GM19397 (cell line): ENCODE data around the gene POU6F2.
A peak's percentile ranks its signal among the peaks of the same experiment; 100 is the strongest.

ENCODE experiments used
- ATAC-seq: cut with Tn5 transposase; IDR thresholded peaks from one replicate; pipeline ENCODE4 v1.9.1; 2021; ENCODE audit warnings: mild to moderate bottlenecking, moderate library complexity; ENCODE audit not compliant: unreplicated experiment

Gene POU6F2

DNA sequence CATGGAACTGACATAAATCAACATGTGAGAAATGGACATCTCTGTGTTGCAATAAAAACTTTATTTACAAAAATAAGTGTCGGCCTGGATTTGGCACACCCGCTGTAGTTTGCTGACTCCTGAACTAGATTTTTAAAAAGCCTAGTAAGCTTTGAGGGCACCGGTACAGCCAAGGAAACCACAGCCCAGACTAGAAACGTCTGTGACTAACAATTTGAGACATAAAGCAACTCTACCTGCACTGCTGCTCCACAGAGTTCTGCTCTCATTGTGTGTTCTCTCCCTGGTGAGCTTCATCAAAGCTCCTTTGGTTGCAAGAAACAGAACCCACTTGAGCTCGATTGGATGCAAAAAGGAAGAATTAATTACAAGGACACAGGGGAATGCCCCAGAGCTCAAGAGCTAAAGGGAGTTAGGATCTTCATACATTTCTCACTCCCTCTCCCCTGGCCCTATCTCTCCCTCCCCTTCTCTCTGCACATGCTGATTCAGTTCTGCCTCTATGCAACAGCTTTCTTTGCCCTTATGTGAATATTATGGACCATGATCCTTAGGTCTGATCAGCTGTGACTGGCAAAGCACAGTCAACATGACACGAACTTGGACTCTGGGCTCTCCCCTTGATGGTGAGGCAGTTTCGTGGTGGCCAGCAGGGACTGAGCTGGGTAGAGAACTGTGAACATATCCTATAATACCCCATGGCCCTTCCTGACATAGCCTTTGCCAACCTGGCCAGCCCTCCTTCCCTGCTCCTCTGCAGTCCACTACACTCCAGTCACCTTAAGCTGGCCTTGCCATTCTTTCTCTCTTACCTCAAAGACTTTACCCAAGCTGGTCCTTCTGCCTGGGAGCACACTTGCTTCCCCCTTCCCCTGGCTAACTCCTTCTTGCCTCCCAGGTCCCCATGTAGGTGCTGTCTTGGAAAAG, 511.0 kb downstream of the POU6F2 start:
- no peak for ATAC-seq

DNA sequence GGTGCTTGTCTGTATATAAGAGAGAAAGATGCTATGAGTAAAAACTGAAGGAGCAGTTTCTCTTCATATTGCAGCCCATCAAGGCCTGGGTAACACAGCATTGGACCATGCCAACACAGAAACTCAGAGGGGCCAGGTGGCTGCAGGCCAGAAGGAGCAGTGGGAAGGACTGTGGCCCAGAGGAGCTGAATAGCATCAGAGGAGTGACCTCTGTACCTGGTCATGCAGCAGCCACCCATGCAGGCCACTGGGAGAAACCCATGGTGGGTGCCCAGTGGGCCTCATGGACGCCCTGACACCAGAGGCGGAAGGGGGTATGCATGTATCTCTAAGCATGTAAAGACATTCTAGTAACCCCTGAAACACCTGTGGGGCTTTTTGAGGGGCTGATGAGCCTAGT, 512.6 kb downstream of the POU6F2 start:
- ATAC-seq: no peak

DNA sequence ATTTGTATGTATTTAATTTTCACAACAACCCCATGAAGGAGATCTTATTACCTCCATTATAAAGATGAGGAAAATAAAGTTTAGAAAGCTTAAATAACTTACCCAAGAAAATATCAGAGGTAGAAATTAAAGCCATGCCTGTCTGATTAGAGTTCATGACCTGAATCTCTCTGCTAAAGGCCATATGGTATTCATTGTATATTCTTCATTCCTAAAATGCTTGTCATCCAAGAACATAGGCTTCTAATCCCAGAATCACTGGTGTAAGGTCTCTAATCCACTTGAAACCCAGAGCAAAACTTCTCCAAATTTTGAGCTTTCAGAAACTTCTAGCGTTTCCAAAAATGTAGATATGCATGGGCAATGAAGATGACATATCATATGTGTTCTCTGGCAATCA, 516.2 kb downstream of the POU6F2 start:
- no peak for ATAC-seq

DNA sequence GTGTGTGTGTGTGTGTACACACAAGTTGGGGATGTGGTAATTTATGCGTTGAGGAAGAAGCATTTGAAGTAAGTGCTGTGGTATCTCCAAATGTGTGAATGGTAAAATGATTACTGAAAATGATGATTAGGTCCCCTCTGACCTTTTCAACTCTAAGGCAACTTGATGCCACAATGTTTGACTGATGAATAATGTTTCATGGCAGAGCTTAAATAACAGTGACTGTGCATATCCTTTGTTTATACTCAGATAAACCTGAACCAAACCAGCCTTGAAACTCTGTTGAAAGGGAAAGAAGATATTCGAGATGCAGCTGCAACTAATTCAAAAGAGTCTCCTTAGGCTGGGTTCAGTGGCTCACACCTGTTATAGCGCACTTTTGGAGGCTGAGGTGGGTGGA, 523.6 kb downstream of the POU6F2 start:
- ATAC-seq: no peak

DNA sequence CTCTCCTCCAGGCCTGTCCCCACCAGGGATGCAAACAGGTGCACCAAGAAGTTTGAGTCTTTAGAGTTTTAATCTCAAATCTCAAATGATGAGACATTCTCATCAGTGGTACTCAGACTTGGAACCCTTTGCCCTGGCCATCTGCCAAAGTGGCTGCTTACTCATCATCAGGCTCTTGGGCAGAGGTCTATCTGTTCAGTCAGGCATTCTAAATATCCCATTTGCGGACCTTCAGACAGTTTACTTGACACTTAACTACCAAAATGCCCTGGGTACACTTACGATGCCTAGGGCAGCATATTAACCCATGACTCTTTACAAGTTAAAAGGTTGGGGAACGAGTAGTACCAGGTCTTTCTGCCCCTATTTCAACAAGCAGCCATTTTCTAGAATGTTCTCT, 527.3 kb downstream of the POU6F2 start:
- ATAC-seq: no peak

DNA sequence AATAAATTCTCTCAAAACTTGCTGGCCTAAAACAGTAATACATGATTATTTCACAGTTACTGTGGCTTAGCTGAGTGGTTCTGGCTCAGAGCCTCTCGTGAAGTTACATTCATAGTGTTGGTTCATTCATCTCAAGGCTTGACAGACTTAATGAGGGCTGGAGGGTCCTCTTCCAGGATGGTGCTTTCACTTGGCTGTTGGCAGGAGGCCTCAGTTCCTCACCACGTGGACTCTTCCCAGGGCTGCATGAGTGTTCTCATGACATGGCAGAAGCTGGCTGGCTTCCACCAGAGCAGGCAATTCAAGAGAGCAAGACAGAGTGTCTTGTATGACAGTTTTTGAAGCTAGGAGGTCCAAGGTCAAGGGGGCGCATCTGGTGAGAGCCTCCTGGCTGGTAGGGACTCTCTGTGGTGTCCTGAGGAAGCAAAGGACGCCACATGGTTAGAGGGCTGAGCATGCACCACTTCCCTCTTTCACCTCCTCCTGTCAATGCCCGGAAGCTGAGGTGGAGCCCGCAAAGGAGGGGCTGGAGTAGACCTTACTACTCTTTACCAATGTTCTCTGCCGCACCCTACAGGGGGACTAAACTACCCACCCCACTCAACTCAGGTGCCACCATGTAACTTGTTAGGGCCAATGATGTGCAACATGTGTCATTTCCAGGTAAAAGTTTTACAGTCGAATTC, 530.3 kb downstream of the POU6F2 start:
- peak; percentile 73 for ATAC-seq

DNA sequence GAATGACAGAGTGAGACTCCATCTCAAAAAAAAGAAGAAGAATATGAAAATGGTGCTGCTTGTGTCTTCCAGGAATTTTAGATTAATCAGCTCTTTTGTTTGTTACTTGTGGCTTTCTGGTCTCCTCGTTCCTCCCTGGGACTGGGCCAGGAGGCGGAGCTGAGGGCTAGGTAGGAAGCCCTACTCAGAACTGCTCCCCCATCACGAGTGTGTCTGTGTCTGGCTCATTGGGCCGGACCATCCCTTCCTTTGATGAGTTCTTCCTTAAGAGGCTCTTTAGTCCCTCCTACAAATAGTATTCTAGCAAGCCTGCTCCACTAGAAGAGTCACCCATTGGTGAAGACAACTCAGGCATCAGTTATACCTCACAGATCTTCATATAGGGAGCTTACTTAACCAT, 531.7 kb downstream of the POU6F2 start:
- ATAC-seq: no peak

DNA sequence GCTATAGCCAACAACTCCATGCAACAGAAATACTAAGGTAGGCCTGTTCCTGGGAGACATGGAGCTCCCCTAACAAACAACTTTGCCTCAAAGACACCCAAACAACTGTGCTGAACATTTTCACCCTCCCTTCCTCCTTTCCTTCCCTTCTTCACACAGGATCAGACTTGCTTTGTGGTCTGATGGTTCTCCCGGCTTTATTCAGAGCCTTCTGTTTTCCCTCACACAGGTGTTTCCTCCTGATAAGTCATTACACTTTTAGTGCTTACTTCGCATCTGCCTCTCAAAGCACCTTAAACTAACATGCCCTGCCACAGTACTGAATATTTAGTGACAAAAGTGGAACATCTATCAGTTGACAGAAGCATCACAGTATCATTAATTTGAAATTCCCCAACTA, 532.2 kb downstream of the POU6F2 start:
- no peak for ATAC-seq

DNA sequence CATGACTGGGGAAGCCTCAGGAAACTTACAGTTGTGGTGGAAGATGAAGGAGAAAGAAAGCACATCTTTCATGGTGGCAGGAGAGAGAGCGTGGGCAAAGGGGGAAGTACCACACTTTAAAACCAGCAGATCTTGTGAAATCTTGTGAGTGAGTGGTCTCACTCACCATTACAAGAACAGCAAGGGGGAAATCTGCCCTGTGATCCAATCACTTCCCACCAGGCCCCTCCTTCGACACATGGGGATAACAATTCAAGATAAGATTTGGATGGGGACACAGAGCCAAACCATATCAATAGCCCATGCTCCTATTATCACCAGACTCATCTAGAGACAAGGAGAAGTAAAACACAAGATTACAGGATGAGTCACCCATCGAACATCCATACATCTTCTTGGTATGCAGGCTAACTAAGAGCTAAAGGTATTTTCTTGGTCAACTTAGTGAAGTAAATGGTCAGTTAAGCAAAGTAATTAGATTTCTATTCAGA, 533.2 kb downstream of the POU6F2 start:
- no peak for ATAC-seq

DNA sequence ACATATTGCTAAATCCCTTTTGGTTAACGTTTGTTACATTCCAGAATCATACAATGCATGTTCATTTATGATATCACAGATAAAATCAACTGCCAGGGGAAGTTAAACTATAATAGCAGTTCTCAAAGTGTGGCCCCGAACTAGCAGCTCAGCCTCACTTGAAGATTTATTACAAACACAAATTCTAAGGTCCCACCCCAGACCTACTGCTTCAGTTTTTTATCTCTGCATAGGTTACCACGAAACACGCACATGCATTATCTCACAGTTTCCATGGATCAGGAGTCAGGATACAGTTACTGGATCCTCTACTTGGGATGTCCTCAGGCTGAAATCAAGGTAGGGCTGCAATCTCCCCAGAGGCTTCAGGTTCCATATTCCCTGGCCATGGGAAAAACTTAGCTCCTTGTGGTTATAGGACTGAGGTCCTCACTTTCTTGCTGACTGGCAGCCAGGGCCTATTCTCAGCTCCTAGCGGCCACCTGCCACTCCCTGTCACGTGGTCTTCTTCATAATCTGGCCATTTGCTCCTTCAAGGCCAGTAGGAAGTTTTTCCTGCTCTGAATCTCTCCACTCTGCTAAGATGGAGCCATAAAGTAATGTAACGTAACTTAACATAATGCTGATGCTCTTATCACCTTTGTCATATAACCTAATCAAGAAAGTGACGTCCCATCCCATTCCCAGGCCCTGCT, 538.0 kb downstream of the POU6F2 start:
- no peak for ATAC-seq

DNA sequence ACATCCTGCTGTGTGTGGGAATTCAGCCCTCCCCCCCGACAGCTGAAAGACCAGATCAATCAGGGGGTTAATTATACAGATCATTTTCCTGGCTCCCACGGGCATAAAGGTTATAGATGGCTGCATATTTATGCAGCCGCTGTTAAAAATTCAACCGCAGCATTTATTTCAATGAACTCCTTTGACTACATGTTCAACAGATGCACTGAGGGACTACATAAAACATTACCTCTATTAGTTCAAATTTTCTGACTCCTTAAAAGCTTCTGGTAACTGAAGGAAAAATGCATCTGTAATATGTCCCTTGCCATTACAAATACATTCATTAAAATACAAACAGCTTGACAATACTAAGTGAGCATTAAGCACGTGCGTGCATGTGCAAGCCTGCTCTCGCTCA, 538.8 kb downstream of the POU6F2 start:
- no peak for ATAC-seq

DNA sequence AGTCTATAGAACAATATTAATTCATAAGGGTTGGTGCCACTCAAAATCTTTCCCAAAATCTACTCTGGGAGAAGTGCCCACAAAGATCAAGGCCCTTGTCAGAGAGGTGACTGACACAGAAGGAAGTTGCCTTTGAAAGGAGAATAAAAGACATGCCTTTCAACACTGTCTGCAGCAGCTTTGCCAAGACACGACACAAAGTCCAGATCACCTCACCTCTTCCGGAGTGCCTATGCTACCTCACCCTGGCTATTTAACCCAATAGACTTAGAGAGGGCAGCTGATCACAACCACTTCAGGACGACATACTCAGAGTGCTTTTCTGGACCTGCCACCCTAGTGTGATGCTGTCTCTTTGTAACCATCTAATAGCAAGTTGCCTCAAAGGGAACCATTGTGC, 539.5 kb downstream of the POU6F2 start:
- no peak for ATAC-seq
